ENCODE data around the gene RRAD.

GRCh38 chr16:66958857-66959703, 33.7 kb upstream of the RRAD start:
- TF ChIP-seq EZH2 (IDR thresholded peaks at IDR 0.05; ENCODE audit: insufficient read depth, poor library complexity, severe bottlenecking) (no peak), EZH2phosphoT487 (IDR thresholded peaks at IDR 0.05; ENCODE audit: insufficient read depth, low read depth) (no peak)
